GM19395 (cell line): ENCODE data around the gene PRDM15.

Experiments
- ATAC-seq: cut with Tn5 transposase; IDR thresholded peaks from one replicate; pipeline ENCODE4 v1.9.1; 2021; ENCODE audit warnings: mild to moderate bottlenecking, moderate library complexity; ENCODE audit not compliant: unreplicated experiment

The PRDM15 gene

GRCh38 chr21:41753006-41753898 lies 125.9 kb downstream of the PRDM15 start:
- no peak for ATAC-seq

DNA sequence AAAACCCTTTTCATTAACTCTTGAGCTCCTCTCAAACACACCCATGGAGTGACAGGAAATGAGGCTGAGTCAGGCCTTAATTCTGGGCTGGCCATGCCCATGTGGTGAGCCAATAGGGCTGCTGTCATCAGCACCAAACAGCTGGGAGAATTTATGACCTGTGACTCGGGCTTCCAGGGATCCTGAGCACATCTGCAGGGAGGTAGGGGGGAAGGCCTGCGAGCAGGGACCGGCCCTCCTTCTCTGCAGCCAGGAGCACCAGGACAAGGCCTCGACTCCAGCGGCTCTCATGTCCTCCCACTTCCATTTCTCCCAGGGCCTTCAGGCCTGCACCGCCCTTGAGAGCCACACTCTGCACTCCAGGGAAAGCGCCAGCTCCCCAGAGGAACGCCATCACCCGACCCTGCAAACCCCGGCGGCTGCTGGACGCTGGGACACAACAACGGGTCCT lies 126.9 kb downstream of the PRDM15 start:
- no peak for ATAC-seq

GRCh38 chr21:41751611-41752011 lies 127.5 kb downstream of the PRDM15 start:
- no peak for ATAC-seq

DNA sequence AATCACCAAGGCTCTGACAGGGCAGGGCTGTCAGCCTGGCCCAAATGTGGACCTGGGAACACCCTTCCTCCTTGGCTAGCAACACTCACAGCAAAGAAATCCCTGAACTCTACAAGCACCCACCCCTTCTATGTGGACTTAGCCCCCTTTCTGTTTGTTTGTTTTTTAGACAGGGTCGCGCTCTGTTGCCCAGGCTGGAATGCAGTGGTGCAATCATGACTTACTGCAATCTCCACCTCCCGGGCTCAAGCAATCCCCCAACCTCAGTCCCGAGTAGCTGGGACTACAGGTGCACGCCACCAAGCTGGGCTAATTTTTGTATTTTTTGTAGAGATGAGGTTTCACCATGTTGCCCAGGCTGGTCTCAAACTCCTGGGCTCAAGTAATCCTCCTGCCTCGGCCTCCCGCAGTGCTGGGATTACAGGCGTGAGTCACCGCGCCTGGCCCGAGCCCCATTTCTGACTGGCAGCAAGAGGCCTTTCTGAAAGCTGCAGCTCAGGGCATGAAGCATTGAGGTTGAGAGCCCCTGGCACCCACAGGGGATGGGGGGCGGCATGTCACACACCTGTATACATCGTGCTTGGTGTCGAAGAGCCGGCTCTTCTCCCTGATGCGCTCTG lies 128.5 kb downstream of the PRDM15 start:
- ATAC-seq = no peak

GRCh38 chr21:41750051-41750450 lies 129.1 kb downstream of the PRDM15 start:
- no peak for ATAC-seq

DNA sequence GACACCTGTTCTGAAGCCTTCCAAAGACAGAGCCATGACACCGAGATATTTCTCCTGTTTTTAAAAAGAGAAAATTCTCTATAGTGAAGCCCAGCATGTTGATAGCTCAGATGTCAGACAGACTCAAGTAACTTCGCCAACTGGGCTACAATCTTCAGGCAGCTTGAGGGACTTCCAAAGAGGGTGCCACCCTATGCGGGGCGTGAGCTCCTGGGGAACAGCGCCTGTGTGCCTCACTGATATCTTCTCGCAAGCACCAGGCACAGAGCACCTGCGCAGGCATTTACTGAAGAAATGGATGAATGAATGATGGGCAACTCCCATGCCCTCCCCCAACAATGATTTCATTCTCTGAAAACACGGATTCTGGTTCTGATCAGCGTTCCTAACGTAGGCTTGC lies 129.9 kb downstream of the PRDM15 start:
- no peak for ATAC-seq
